Natural killer cell (primary cell): ENCODE measurements around the gene NOD1. TPM values are rescaled to one million over a fixed set of nuclear protein-coding genes. Genes with fewer than 3 reads are reported as not detected.

ENCODE experiments used
- ATAC-seq, 3 donors: fragments of 150-1000 bp in 2 of 3; fragments of 200-7000 bp in 1 of 3; cut with Tn5 transposase; 1 replicate in 1 of 3; 2 replicates in 2 of 3; pipeline ENCODE4 v1.10.0; 2021; ENCODE audit warnings: mild to moderate bottlenecking in 2 of 3, moderate library complexity in 2 of 3
- DNase-seq, 2 donors: peaks; one replicate each; pipeline versions ENCODE4 v3.0.0 to v3.0.0-alpha.2; 2013 to 2021; ENCODE audit warnings: mixed read lengths in 1 of 2
- H3K27ac ChIP-seq: one replicate; pipeline ENCODE4 v1.5.1; 2013; ENCODE audit warnings: mild to moderate bottlenecking, low read length
- H3K27me3 ChIP-seq: one replicate; pipeline ENCODE4 v1.6.1; 2013; ENCODE audit warnings: low read length; ENCODE audit not compliant: control insufficient read depth, insufficient read depth
- H3K36me3 ChIP-seq: one replicate; pipeline ENCODE4 v1.6.1; 2013; ENCODE audit warnings: low read length; ENCODE audit not compliant: control insufficient read depth, insufficient read depth
- H3K4me1 ChIP-seq: one replicate; pipeline ENCODE4 v1.6.1; 2013; ENCODE audit warnings: low read length; ENCODE audit not compliant: control insufficient read depth, insufficient read depth
- H3K4me3 ChIP-seq: one replicate; pipeline ENCODE4 v1.5.1; 2013; ENCODE audit warnings: low read length
- H3K9me3 ChIP-seq: one replicate; pipeline ENCODE4 v1.6.1; 2013; ENCODE audit warnings: low read length; ENCODE audit not compliant: control insufficient read depth, insufficient read depth
- H3K27ac Mint-ChIP-seq, 2 donors: one replicate each; pipeline ENCODE4 v1.8.0; 2022; ENCODE audit warnings: mild to moderate bottlenecking in 2 of 2, mixed read lengths in 2 of 2, moderate library complexity in 1 of 2
- H3K27me3 Mint-ChIP-seq, 2 donors: one replicate each; pipeline ENCODE4 v1.8.0; 2022; ENCODE audit warnings: low read depth in 2 of 2, mixed read lengths in 2 of 2
- H3K36me3 Mint-ChIP-seq: one replicate; pipeline ENCODE4 v1.8.0; 2022; ENCODE audit warnings: mixed read lengths
- H3K4me1 Mint-ChIP-seq, 2 donors: one replicate each; pipeline ENCODE4 v1.8.0; 2022; ENCODE audit warnings: mixed read lengths in 2 of 2
- H3K4me3 Mint-ChIP-seq: one replicate; pipeline ENCODE4 v1.8.0; 2022; ENCODE audit warnings: mild to moderate bottlenecking, moderate library complexity, mixed read lengths
- H3K9me3 Mint-ChIP-seq, 2 donors: one replicate each; pipeline ENCODE4 v1.8.0; 2022; ENCODE audit warnings: mixed read lengths in 2 of 2
- CTCF ChIP-seq: fragments of 200-600 bp; IDR thresholded peaks from one replicate; pipeline ENCODE4 v1.8.0; 2022; ENCODE audit warnings: antibody characterized with exemption
- WGBS: methylation state at CpG from one replicate; pipeline ENCODE4 v1.1.7; 2013; ENCODE audit warnings: missing lambda C conversion rate; ENCODE audit not compliant: insufficient coverage; 5-methylcytosine and 5-hydroxymethylcytosine counted together
- intact Hi-C: fragments of 100-400 bp; cut with micrococcal nuclease; formaldehyde crosslinking; loops from one replicate; pipeline ENCODE4 v1.14.2; 2022
- total RNA-seq, 4 donors: library from RNA; stranded (reverse); fragments of 120-200 nt in 1 of 4; gene quantifications; one replicate each; pipeline versions ENCODE4 v1.2.3 to v1.2.4, GENCODE V29; 2013 to 2022

NOD1 gene
- total RNA-seq, 3 donors from 2014 or later (not counting 1 experiment from before 2014, with no cell fraction given): 28.2 to 32.4 (median 31.2) TPM

GRCh38 chr7:30473903-30474302 is 4.7 kb downstream of the NOD1 start:
- peaks cover 44% of the 10 kb centered on the region for H3K4me1 ChIP-seq

GRCh38 chr7:30472784-30473775 is 5.5 kb downstream of the NOD1 start:
- Histone ChIP-seq H3K36me3 (no peaks in the 10 kb centered on the region), H3K4me1 (peaks cover 41% of the 10 kb centered on the region), H3K9me3 (peaks cover 4% of the 10 kb centered on the region), H3K4me3 (no peak overlapping the region), H3K27ac (no peak overlapping the region), H3K27me3 (no peaks in the 10 kb centered on the region)
- WGBS: 87% methylated on average over 2 of the region's 4 CpGs
- H3K27ac Mint-ChIP-seq: peak overlapping the region; percentile 12 to 80
- ATAC-seq: no peak
- H3K27me3 Mint-ChIP-seq: no peaks in the 10 kb centered on the region
- DNase-seq: no peak
- H3K36me3 Mint-ChIP-seq: no peaks in the 10 kb centered on the region
- peaks cover 88 to 93% of the 10 kb centered on the region in 2 donors for H3K4me1 Mint-ChIP-seq
- no peak overlapping the region for H3K4me3 Mint-ChIP-seq
- intact Hi-C loops: no loop called here
- H3K9me3 Mint-ChIP-seq: no peaks in the 10 kb centered on the region
- TF ChIP-seq CTCF: no peak

More at GRCh38 chr7:30473903-30474302, 4.7 kb downstream of the NOD1 start:
- H3K36me3 Mint-ChIP-seq: no peaks in the 10 kb centered on the region
- H3K27ac ChIP-seq: no peak overlapping the region
- TF ChIP-seq CTCF: no peak
- DNase-seq (no peak), ATAC-seq (no peak)
- H3K4me1 Mint-ChIP-seq: peaks cover 88% of the 10 kb centered on the region in 2 donors
- no peaks in the 10 kb centered on the region for H3K9me3 Mint-ChIP-seq
- H3K4me3 ChIP-seq: no peak overlapping the region
- no peaks in the 10 kb centered on the region for H3K27me3 ChIP-seq
- H3K9me3 ChIP-seq: peaks cover 4% of the 10 kb centered on the region
- H3K27me3 Mint-ChIP-seq: no peaks in the 10 kb centered on the region
- no peaks in the 10 kb centered on the region for H3K36me3 ChIP-seq
- WGBS: 60% methylated on average over 1 of the region's 1 CpG
- H3K4me3 Mint-ChIP-seq: peak overlapping the region; percentile 10
- intact Hi-C loops: no loop called here
- peak overlapping the region in 1 of 2 donors; percentile 59 for H3K27ac Mint-ChIP-seq

GRCh38 chr7:30472081-30472783 is 6.4 kb downstream of the NOD1 start:
- H3K27ac ChIP-seq: no peak overlapping the region
- H3K27ac Mint-ChIP-seq: peak overlapping the region; percentile 12 to 80
- H3K4me3 Mint-ChIP-seq: peak overlapping the region; percentile 0
- DNase-seq: no peak
- H3K4me3 ChIP-seq: no peak overlapping the region
- intact Hi-C loops: no loop called here
- peak in 1 of 3 donors; percentile 37 for ATAC-seq
- peaks cover 4% of the 10 kb centered on the region for H3K9me3 ChIP-seq
- no peaks in the 10 kb centered on the region for H3K36me3 Mint-ChIP-seq
- peaks cover 32% of the 10 kb centered on the region for H3K4me1 ChIP-seq
- TF ChIP-seq CTCF: no peak
- H3K9me3 Mint-ChIP-seq: no peaks in the 10 kb centered on the region
- H3K36me3 ChIP-seq: no peaks in the 10 kb centered on the region
- no peaks in the 10 kb centered on the region for H3K27me3 ChIP-seq
- no peaks in the 10 kb centered on the region for H3K27me3 Mint-ChIP-seq
- peaks cover 85 to 89% of the 10 kb centered on the region in 2 donors for H3K4me1 Mint-ChIP-seq
- WGBS: 86% methylated on average over 2 of the region's 4 CpGs
